ENCODE measurements around the gene ERCC4.

The ERCC4 gene

GRCh38 chr16:13995194-13995593 is 75.2 kb downstream of the ERCC4 start:
- no peak for DNase-seq

- no peak for DNase-seq
These were observed 76.9 kb downstream of the ERCC4 start for GRCh38 chr16:13996778-13997288.

- no peak for DNase-seq
These were observed 77.6 kb downstream of the ERCC4 start for GRCh38 chr16:13997526-13997925.

GRCh38 chr16:13997933-13998332 is 78.0 kb downstream of the ERCC4 start:
- no peak for DNase-seq

- DNase-seq = no peak
These were observed 79.3 kb downstream of the ERCC4 start for GRCh38 chr16:13999071-13999894.

- DNase-seq = no peak
These were observed 80.0 kb downstream of the ERCC4 start for GRCh38 chr16:13999895-14000425.

- no peak for DNase-seq
These were observed 81.6 kb downstream of the ERCC4 start for GRCh38 chr16:14001521-14001920.

Data from bone marrow (tissue), 2 donors.